Neuronal stem cell (in vitro differentiated cells): ENCODE measurements around the gene PSMA8.

ENCODE experiments used
- DNase-seq: peaks from one replicate; pipeline ENCODE4 v3.0.0-alpha.2; 2013; ENCODE audit warnings: low spot score
- H2AFZ ChIP-seq: one replicate; pipeline ENCODE4 v1.6.1; 2013; ENCODE audit warnings: mild to moderate bottlenecking, low read length, inconsistent platforms
- H2AK5ac ChIP-seq: 2 replicates; pipeline ENCODE4 v1.6.1; 2013; ENCODE audit warnings: low read depth, mild to moderate bottlenecking, inconsistent platforms, low read length, moderate library complexity, mixed read lengths
- H2BK120ac ChIP-seq: 2 replicates; pipeline ENCODE4 v1.6.1; 2013; ENCODE audit warnings: low read depth, mild to moderate bottlenecking, inconsistent platforms, low read length, moderate library complexity, mixed read lengths
- H2BK12ac ChIP-seq: one replicate; pipeline ENCODE4 v1.6.1; 2013; ENCODE audit warnings: low read length, inconsistent platforms
- H2BK15ac ChIP-seq: 2 replicates; pipeline ENCODE4 v1.6.1; 2013; ENCODE audit warnings: mild to moderate bottlenecking, low read length, inconsistent platforms, mixed read lengths
- H2BK5ac ChIP-seq: one replicate; pipeline ENCODE4 v1.6.1; 2013; ENCODE audit warnings: inconsistent platforms, mild to moderate bottlenecking, low read length, moderate library complexity
- H3K14ac ChIP-seq: one replicate; pipeline ENCODE4 v1.6.1; 2013; ENCODE audit warnings: low read length, inconsistent platforms
- H3K18ac ChIP-seq: 2 replicates; pipeline ENCODE4 v1.6.1; 2013; ENCODE audit warnings: low read length, inconsistent platforms
- H3K23ac ChIP-seq: 2 replicates; pipeline ENCODE4 v1.6.1; 2013; ENCODE audit warnings: low read depth, mild to moderate bottlenecking, mixed read lengths, low read length, inconsistent platforms; ENCODE audit not compliant: poor library complexity
- H3K27ac ChIP-seq: replicated peaks from 3 replicates; pipeline ENCODE4 v1.5.1; 2013; ENCODE audit warnings: low read length, inconsistent platforms
- H3K27me3 ChIP-seq, 3 experiments: 2 replicates each; pipeline ENCODE4 v1.6.1; 2013; ENCODE audit warnings: low read length in 3 of 3, mild to moderate bottlenecking in 2 of 3, inconsistent platforms in 1 of 3, low read depth in 1 of 3, mixed read lengths in 1 of 3, moderate library complexity in 1 of 3; ENCODE audit not compliant: control insufficient read depth in 3 of 3, insufficient read depth in 3 of 3
- H3K36me3 ChIP-seq, 2 donors: replicated peaks in 1 of 2; 2 replicates each; pipeline ENCODE4 v1.6.1; 2013; ENCODE audit warnings: low read length in 2 of 2; ENCODE audit not compliant: control insufficient read depth in 2 of 2, insufficient read depth in 2 of 2
- H3K4ac ChIP-seq: 2 replicates; pipeline ENCODE4 v1.6.1; 2013; ENCODE audit warnings: inconsistent platforms, mild to moderate bottlenecking, low read length, moderate library complexity
- H3K4me1 ChIP-seq, 2 donors: 1 replicate in 1 of 2; 2 replicates in 1 of 2; pipeline ENCODE4 v1.6.1; 2013; ENCODE audit warnings: low read length in 2 of 2, low read depth in 1 of 2; ENCODE audit not compliant: control insufficient read depth in 2 of 2, insufficient read depth in 1 of 2
- H3K4me2 ChIP-seq: one replicate; pipeline ENCODE4 v1.6.1; 2013; ENCODE audit warnings: mild to moderate bottlenecking, low read length, inconsistent platforms; ENCODE audit not compliant: insufficient read depth, poor library complexity, severe bottlenecking
- H3K4me3 ChIP-seq, 2 donors: 2 replicates each; pipeline ENCODE4 v1.5.1; 2013; ENCODE audit warnings: low read length in 2 of 2, mild to moderate bottlenecking in 2 of 2, inconsistent platforms in 1 of 2, moderate library complexity in 1 of 2
- H3K79me1 ChIP-seq: one replicate; pipeline ENCODE4 v1.6.1; 2013; ENCODE audit warnings: low read depth, mild to moderate bottlenecking, inconsistent platforms, low read length, moderate library complexity
- H3K9ac ChIP-seq: one replicate; pipeline ENCODE4 v1.6.1; 2013; ENCODE audit warnings: mild to moderate bottlenecking, low read depth, low read length, inconsistent platforms; ENCODE audit not compliant: poor library complexity
- H3K9me3 ChIP-seq, 2 donors: replicated peaks in 1 of 2; 2 replicates each; pipeline versions ENCODE3 to v1.6.1; 2013; ENCODE audit warnings: low read length in 2 of 2, mild to moderate bottlenecking in 2 of 2, inconsistent platforms in 1 of 2, low read depth in 1 of 2, mixed read lengths in 1 of 2, moderate library complexity in 1 of 2; ENCODE audit not compliant: control insufficient read depth in 2 of 2, insufficient read depth in 1 of 2
- H4K8ac ChIP-seq: one replicate; pipeline ENCODE4 v1.6.1; 2013; ENCODE audit warnings: low read depth, mild to moderate bottlenecking, inconsistent platforms, low read length, moderate library complexity
- H4K91ac ChIP-seq: one replicate; pipeline ENCODE4 v1.6.1; 2013; ENCODE audit warnings: low read length, low read depth, mild to moderate bottlenecking, inconsistent platforms; ENCODE audit not compliant: poor library complexity
- WGBS, 2 donors: extraction: QIAGEN DNeasy Blood & Tissue Kit; methylation state at CpG; one replicate each; pipeline ENCODE4 v1.1.7; 2013; ENCODE audit warnings: missing lambda C conversion rate in 2 of 2, mixed read lengths in 1 of 2; ENCODE audit not compliant: insufficient read length in 2 of 2, insufficient replicate concordance in 1 of 2; ENCODE audit errors: extremely low coverage in 2 of 2; 5-methylcytosine and 5-hydroxymethylcytosine counted together

The PSMA8 gene

GRCh38 chr18:26096852-26097251, 36.8 kb upstream of the PSMA8 start:
- peaks cover 0 to 3% (median 0%) of the 10 kb centered on the region in 3 experiments for H3K27me3 ChIP-seq
- H3K36me3 ChIP-seq, result no peaks in the 10 kb centered on the region
- H3K9me3 ChIP-seq, result peaks cover 0 to 9% of the 10 kb centered on the region in 2 donors
- H3K27ac ChIP-seq, result no peak overlapping the region
- H2BK120ac ChIP-seq, result no peak overlapping the region
- H3K4ac ChIP-seq, result no peak overlapping the region
- H2BK5ac ChIP-seq, result no peak overlapping the region
- no CpG with 5 or more reads among the region's 1 CpG for WGBS, 2 donors
- H4K8ac ChIP-seq, result no peak overlapping the region
- H3K4me3 ChIP-seq, result no peak overlapping the region
- H2BK15ac ChIP-seq, result no peak overlapping the region
- no peak overlapping the region for H3K9ac ChIP-seq
- no peak overlapping the region for H3K23ac ChIP-seq
- no peak overlapping the region for H3K4me2 ChIP-seq
- no peak overlapping the region for H2BK12ac ChIP-seq
- no peak overlapping the region for H2AK5ac ChIP-seq
- no peak overlapping the region for H4K91ac ChIP-seq
- H3K79me1 ChIP-seq, result no peaks in the 10 kb centered on the region
- no peak for DNase-seq
- H2AFZ ChIP-seq, result no peak overlapping the region
- H3K14ac ChIP-seq, result no peak overlapping the region
- H3K4me1 ChIP-seq, result no peaks in the 10 kb centered on the region
- no peak overlapping the region for H3K18ac ChIP-seq

GRCh38 chr18:26097563-26097962, 36.1 kb upstream of the PSMA8 start:
- Histone ChIP-seq H3K79me1 (no peaks in the 10 kb centered on the region), H3K14ac (no peak overlapping the region), H3K4me3 (no peak overlapping the region), H2BK5ac (no peak overlapping the region), H2BK120ac (no peak overlapping the region), H3K27ac (no peak overlapping the region), H3K23ac (no peak overlapping the region), H3K27me3 (peaks cover 0 to 3% (median 0%) of the 10 kb centered on the region in 3 experiments), H3K4me1 (no peaks in the 10 kb centered on the region), H2AFZ (peak overlapping the region; percentile 59), H3K4ac (no peak overlapping the region), H3K18ac (no peak overlapping the region), H2BK15ac (no peak overlapping the region), H3K9me3 (peaks cover 0 to 9% of the 10 kb centered on the region in 2 donors), H3K36me3 (no peaks in the 10 kb centered on the region), H3K9ac (no peak overlapping the region), H4K91ac (no peak overlapping the region), H2AK5ac (no peak overlapping the region), H2BK12ac (no peak overlapping the region), H4K8ac (no peak overlapping the region), H3K4me2 (no peak overlapping the region)
- no CpG with 5 or more reads among the region's 5 CpGs for WGBS, 2 donors
- DNase-seq, result no peak

GRCh38 chr18:26103579-26103978, 30.1 kb upstream of the PSMA8 start:
- no peak overlapping the region for H3K4me3 ChIP-seq
- no peak overlapping the region for H2BK12ac ChIP-seq
- no peaks in the 10 kb centered on the region for H3K9me3 ChIP-seq
- H3K27me3 ChIP-seq, result no peaks in the 10 kb centered on the region
- no peak overlapping the region for H2BK120ac ChIP-seq
- DNase-seq, result no peak
- no CpG with 5 or more reads among the region's 5 CpGs for WGBS, 2 donors
- H3K23ac ChIP-seq, result no peak overlapping the region
- no peaks in the 10 kb centered on the region for H3K4me1 ChIP-seq
- no peak overlapping the region for H3K4ac ChIP-seq
- no peak overlapping the region for H3K4me2 ChIP-seq
- no peaks in the 10 kb centered on the region for H3K36me3 ChIP-seq
- H3K14ac ChIP-seq, result no peak overlapping the region
- H4K8ac ChIP-seq, result no peak overlapping the region
- no peak overlapping the region for H2BK15ac ChIP-seq
- no peak overlapping the region for H4K91ac ChIP-seq
- H3K79me1 ChIP-seq, result no peaks in the 10 kb centered on the region
- no peak overlapping the region for H3K18ac ChIP-seq
- H3K9ac ChIP-seq, result no peak overlapping the region
- H3K27ac ChIP-seq, result no peak overlapping the region
- H2AK5ac ChIP-seq, result no peak overlapping the region
- H2AFZ ChIP-seq, result no peak overlapping the region
- H2BK5ac ChIP-seq, result no peak overlapping the region

- Histone ChIP-seq H3K9me3 (no peaks in the 10 kb centered on the region), H2BK5ac (no peak overlapping the region), H4K91ac (no peak overlapping the region), H3K23ac (no peak overlapping the region), H3K9ac (no peak overlapping the region), H3K79me1 (no peaks in the 10 kb centered on the region), H3K36me3 (no peaks in the 10 kb centered on the region), H3K4ac (no peak overlapping the region), H2BK15ac (no peak overlapping the region), H3K4me2 (no peak overlapping the region), H2BK120ac (no peak overlapping the region), H3K18ac (no peak overlapping the region), H3K14ac (no peak overlapping the region), H2AFZ (no peak overlapping the region), H3K27me3 (no peaks in the 10 kb centered on the region), H2AK5ac (no peak overlapping the region), H4K8ac (no peak overlapping the region), H3K4me3 (no peak overlapping the region), H3K4me1 (no peaks in the 10 kb centered on the region), H3K27ac (no peak overlapping the region), H2BK12ac (no peak overlapping the region)
- DNase-seq, result no peak
- no CpG with 5 or more reads among the region's 1 CpG for whole genome bisulfite sequencing, 2 donors
Measured at GRCh38 chr18:26104035-26104434, 29.6 kb upstream of the PSMA8 start.
